IPS DF 19.7 (cell line): Measurements from ENCODE around the gene PSMC5.
"Not testable (repeated sequence)": the region's sequence is repeated elsewhere in the genome, so short reads cannot be mapped to it uniquely, and the experiment has no call there.

ENCODE experiments used
- DNase-seq: peaks from one replicate; pipeline ENCODE4 v3.0.0-alpha.2; 2013; ENCODE audit warnings: low read depth, low spot score

PSMC5 gene

DNA sequence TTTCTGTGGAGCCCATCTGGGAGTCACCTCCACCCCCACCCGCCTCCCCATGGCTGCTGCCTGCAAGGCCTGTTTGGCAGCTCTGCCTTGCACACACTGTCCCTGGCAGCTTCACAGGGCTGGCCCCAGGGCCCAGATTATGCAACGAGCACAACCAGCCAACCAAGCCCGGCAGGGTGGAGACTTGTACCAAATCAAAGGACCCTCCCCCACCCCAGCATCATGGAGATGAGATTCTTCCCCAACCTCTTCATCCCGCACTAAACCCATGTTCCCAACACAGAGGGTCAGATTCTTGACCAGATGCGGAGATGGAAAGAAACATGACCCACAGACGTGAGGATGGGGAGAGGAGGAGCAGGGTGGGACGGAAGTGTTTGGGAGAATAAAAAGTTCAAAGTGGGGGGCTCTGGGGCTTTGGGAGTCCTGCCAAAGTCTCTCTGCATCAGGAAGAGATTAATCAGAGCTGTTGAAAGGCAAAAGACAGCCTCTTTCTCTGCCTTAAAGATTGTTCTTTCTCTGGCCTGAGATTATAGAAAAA is 11.5 kb downstream of the PSMC5 start:
- DNase-seq = no peak

DNA sequence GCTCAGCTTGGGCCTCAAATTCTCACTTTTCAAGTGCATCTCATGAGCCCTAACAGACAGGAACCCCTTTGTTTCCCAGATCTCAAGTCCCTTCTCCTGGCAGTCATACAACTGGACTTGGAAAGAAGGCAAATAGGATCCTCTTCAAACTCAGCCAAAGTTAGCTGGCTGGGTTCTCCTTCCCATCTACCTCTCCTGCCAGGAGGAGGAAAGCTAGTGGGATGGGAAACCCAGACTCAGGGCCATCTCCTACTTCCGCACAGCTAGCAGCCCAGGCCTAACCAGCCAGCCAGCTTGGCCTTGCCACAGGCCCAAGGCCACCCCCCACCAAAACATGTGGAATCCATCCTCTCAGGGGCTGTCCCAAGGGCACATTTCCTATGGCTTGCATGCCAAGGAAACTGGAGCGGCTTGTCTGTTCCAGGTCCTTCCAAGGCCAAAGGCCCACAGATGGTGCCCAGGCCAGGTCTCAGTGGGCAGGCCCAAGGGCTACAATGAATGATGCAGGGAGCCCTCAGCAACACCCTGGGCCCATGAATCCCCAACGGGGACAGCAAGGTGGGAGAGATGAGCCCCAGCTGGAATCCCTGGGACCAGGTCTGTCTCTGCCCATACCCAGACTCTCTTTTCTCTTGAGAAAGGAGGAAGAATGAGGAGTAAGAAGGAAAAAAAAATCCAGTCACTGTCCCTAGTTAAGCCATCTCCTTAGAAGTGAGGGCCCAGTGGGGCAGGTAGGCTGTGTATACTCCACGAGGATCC is 13.5 kb downstream of the PSMC5 start:
- DNase-seq = no peak

DNA sequence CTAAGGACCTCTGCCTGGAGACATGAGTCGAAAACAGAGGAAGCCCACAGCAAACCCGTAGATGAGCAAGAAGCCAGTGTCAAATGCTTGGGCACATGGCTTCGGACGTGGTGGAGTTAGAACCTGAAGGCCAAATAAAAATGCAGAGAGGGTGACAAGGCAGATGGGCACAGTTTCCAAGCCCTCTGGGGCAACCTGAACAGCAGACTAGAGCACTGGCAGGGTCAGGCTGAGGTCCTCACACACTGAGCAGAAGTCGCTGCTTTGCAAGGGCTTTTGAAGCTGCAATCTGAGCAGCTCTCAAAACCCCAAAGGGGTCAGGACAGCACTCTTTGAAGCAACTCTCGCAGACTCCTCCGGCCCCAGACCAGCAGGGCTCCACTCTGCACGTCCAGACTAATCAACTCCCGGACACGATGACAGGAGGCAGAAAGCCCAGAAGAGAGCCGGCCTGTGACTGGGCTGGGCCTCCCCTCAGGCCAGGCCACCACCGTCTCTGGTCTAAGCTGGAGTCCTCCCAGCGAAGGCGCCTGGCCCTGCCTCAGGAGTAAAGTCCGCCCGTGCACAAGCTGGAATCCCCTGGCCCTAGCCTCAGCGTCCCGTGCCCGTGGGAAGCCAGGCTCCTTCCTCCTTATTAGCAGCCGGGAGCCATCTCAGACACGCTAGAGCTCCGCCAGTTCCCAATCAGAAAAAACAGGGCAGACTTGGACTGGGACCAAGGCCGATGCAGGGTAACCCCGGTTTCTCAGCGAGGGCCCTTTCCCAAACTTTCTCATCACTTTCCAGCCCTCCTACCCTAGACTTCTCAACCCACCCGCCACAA is 14.3 kb downstream of the PSMC5 start:
- DNase-seq = no peak

DNA sequence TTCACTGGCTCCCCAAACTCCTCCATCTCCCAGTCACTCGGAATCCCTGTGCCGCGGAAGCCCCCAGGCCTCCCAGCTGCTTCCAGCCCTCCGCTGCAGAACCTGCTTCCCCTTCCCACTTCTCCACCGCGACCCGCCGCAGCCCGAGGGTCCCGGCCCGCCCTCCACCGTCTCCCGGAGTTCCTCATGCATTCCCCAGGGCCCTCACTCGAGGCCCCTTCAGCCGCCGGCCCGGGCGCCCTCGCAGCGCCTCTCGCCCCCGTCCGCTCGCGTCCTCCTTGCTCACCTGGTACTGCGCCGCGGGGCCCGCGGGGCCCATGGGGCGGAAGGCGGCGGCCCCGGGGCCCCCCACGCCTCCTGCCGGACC is 14.9 kb downstream of the PSMC5 start:
- no peak for DNase-seq

DNA sequence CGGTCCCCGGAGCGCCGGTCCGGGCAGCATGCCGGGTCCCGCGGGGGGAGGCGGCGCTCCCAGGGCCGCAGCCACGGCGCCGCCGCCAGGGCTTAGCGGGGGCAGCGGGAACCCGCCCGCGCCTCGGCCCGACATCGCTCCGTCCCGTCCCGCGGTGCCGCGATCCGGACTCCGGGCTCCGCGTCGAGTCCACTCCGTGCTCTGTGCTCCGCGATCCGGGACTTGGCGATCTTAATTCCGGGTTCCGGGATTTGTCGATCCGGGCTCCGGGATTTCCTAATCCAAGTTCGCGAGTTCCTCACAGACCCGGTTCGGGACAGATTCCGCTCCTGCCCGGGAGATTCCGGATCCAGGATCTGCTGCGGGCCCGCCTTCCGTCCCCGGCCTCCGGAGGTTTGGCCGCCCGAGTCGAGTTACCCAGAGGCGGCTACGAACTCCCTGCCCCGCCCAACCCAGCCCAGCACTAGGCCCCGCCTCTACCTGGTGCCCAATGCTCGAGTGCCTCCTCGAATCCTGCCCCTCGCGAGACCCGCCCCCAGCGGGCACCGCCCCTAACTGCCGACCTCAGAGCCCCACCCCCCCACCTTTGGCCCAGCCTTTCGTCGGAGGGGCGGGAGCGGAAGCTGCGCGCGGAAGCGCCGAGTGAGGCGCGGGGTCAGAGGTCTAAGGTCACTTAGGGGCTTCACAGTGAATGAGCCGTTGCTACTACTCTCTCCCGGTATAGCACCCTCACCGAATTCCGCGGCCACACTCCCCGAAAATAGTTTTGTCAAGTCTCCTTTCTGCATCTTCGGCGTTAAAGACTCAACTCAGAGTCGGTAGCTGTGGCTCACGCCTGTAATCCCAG is 15.5 kb downstream of the PSMC5 start, which contains the start of gene SMARCD2:
Gene SMARCD2, minus strand, starts transcription at position 146 of the 847 bp plus-strand sequence. Its CDS starts 11 bp downstream, at position 135.
- peak; percentile 94 for DNase-seq

DNA sequence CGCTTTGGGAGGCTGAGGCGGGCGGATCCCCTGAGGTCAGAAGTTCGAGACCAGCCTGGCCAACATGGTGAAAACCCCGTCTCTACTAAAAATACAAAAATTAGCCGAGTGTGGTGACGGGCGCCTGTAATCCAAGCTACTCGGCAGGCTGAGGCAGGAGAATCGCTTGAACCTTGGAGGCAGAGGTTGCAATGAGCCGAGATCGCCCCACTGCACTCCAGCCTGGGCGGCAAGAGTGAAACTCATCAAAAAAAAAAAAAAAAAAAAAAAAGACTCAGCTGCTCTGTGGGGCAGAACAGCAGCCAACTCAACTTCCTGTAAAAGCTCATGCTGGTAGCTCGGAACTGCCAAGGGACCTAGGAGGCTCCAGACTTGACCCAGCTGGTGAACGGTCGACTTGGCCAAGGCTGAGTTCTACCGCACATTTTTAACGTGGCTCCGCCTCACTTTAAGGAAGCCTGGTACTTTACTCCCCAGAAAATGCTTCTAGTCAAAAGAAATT is 16.2 kb downstream of the PSMC5 start:
- DNase-seq = not testable (repeated sequence)

DNA sequence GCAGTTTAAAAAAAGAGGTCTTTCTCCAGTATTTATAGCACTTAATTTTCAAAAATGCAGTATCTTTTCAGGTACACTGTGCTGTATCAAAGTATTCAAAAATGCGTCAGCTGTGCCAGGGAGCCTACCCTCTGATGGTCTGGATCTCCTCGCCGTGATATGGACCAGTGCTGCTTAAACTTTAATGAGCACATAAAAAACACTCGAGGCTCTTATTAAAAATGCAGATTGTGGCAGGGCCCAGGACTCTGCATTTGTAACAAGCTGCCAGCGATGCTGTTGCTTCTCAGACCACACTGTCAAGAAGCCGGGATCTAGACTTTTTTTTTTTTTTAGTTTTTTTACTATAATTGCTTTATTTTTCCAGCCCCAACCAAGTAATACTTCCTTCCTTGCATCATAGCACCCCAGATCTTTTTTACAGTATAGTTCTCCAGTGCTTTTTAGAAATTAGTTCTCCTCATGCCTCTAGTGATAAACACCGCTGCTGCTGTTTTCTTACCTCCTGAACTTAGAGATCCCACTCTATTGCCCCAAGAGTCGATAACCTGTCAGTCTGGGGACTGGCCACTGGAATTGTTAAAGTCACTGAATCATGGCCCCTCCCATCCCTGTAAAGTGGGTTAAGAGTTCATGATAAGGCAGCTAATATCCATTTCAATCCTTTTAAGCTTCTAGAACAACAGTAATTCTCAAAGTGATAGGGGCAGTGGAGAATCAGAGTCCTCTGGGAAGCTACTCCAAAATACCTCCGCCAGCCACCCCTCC is 16.9 kb downstream of the PSMC5 start:
- no peak for DNase-seq

DNA sequence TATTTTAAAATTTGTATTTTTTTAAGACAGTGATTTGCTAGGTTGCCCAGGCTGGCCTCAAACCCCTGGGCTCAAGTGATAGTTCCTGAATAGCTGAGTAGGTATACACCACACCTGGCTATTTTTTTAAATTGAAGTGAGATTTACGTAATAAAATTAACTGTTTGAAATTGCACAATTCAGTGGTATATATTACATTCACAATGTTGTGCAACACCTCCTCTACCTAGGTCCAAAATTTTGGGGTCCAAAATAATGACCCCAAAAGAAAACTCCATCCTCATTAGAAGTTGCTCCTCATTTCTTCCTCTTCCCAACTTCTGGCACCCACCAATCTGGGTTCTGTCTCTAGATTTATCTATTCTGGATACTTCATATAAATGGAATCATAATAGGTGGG is 18.3 kb downstream of the PSMC5 start:
- no peak for DNase-seq

DNA sequence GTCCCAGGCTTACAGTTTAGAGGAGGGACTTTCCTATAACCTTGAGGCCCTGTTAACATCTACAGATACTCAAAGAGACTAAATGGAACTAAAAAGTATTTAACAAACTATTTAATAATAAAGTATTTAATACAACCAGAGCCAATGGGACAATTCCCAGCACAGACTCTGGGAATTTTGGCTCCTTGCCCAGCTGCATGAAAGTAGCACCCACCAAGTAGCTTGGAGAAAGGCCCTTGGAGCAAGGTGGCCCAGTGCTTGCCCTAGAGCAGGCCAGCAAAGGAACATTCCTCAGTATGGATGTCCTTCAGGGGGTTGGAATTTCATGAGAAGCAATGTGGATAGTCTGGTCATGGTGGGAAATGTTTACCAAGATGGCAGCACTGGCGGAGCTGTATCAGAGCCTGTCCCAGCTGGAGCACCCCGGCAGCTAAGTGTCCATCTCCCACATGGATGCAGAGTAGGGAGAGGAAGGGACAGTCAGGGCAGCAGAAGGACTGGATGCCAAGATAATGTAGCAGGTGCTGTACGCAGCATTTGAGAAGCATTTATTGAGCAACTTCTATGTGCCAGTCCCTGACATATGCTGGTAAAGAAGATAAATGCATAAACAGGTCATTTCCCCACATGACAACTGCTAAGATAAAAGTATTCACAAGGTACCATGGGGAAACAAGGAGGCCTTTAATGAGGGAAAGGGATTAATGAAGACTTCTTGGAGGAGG is 20.5 kb downstream of the PSMC5 start:
- no peak for DNase-seq

DNA sequence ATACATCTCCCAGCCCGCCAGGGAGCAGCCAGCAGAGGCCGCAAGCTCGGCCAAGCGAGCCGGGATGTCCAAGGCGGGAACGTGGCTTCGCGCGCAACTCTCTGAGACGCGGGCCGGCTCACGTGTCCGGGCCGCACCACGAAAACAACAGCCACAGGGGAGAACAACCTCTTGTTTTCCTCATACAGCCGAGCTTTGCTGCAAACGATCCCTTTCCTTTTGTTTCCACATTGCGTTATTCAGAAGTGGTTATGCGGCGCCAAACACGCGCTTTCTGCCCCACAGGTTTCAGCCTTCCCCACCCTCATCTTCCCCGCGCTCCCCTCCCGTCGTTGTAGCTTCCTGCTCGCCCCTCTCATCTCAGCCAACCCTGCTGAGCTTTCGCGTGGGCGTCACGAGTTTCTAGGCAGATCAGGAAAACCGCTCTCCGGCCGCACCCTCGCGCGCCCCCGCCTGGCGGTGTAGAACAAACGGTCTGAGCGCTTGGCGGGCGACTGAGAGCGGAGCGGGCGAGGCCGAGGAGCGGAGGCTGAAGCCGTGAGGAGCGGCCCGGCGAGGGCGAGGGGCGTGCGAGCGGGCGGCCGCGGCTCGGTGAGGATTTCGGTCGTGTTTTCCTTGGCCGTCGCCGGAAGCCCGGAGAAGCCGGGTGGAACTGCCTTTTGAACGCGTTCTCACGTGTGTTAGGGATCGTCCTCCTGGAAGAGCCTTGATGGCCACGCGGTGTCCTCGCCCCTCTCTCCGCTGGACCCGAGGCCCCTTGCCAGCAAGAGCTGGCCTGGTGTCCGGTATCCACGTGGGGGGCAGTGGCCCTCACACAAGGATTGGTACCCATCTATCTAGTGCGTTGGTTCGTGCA is 21.8 kb downstream of the PSMC5 start:
- DNase-seq = peak; percentile 76

DNA sequence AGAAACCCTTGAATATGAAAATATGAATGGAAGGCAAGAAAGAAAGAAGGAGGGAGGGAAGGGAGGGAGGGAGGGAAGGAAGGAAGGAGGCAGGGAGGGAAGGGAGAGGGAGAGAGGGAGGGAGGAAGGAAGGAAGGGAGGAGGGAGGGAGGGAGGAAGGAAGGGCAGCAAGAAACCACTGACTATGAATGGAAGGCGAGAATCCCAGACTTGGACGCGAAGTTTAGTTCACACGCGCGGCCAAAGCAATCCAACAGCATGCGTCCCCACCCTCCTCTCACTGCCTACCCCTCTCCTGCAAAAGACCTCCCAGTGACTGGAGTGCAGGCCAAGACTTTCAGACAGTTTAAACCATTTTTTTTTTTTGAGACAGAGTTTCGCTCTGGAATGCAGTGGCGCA is 23.2 kb downstream of the PSMC5 start:
- no peak for DNase-seq

DNA sequence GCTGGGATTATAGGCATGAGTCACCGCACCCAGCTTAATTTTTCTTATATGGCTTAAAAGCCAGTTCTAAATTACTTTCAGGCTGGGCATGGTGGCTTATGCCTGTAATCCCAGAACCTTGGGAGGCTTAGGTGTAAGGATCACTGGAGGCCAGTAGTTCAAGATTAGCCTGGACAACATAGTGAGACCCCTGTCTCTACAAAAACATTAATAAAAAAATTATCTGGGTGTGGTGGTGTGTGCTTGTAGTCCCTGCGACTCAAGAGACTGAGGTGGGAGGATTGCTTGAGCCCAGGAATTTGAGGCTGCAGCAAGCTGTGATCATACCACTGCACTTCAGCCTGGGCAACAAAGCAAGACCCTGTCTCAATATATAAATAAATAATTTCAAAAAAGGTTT is 26.0 kb downstream of the PSMC5 start:
- no peak for DNase-seq

DNA sequence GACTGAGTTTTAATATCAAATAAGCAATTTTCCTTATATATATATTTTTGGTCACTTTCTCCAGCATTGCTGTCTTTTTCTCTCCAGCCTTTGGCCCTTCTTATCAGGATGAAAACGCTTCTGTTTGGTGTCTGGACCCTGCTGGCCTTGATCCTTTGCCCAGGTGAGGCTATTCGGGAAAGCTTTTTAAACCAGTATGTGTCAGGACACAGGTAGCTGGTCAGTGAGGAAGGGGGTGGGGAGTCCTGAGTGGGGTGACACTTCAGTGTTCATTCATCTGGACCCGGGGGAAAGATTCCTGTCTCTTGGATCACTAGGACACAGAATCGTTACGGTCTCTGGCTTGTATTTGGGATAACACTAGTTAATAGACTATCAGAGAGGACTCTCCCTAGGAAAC is 27.5 kb downstream of the PSMC5 start:
- DNase-seq = no peak

DNA sequence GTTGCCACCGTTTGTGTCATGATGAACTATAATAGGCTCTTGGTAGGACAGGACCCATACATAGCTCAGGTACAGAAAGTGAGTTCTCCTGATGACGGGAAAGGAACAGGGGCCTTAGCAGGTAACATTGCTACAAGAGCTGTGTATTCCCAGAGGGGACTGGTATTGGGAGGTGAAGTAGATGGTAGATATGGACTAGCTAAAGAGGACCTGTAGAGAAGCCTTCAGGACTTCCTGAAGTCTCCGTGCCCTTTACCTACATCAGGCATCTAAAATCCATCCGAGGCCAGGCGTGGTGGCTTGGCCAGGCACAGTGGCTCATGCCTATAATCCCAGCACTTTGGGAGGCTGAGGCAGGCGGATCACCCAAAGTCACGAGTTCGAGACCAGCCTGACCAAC is 28.0 kb downstream of the PSMC5 start:
- no peak for DNase-seq

DNA sequence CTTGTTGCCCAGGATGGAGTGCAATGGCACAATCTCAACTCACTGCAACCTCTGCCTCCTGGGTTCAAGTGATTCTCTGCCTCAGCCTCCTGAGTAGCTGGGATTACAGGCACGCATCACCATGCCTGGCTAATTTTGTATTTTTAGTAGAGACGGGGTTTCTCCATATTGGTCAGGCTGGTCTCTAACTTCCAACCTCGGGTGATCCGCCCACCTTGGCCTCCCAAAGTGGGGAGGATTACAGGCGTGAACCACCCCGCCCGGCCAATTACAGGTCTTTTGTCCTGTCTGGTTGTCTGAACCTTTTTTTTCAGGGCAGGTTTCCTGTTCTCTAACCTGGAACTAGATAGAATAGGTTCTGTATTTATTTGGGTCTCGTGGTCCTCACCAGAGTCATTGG is 29.2 kb downstream of the PSMC5 start:
- DNase-seq = not testable (repeated sequence)

DNA sequence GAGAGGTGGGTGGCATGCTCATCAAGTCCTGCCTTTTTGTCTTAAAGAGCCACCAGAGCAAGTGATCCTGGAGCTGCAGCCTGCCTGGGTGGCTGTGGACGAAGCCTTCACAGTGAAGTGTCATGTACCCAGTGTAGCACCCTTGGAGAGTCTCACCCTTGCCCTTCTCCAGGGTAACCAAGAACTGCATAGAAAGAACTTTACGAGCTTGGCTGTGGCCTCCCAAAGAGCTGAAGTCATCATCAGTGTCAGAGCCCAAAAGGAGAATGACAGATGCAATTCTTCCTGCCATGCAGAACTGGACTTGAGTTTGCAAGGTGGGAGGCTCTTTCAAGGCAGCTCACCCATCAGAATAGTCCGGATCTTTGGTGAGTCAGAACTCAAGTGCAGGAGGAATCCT is 32.0 kb downstream of the PSMC5 start:
- DNase-seq = no peak

DNA sequence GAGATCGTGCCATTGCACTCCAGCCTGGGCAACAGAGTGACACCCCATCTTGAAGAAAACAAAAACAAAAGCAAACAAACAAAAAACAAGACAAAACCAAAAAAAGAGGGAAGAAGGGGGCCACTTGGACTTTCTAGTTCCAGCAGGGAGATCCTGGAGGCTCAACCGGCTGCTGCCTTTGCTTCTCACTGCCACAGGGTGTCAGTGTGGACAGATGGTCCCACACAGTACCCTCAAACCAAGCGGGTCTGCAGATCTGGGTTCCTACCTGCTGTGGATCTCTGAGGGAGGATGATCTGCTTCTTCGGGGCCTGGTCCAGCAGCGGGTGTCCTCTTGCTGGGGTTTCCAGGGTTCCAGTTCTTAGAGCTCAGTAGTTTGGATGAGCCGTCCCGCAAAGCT is 39.4 kb downstream of the PSMC5 start:
- not testable (repeated sequence) for DNase-seq

DNA sequence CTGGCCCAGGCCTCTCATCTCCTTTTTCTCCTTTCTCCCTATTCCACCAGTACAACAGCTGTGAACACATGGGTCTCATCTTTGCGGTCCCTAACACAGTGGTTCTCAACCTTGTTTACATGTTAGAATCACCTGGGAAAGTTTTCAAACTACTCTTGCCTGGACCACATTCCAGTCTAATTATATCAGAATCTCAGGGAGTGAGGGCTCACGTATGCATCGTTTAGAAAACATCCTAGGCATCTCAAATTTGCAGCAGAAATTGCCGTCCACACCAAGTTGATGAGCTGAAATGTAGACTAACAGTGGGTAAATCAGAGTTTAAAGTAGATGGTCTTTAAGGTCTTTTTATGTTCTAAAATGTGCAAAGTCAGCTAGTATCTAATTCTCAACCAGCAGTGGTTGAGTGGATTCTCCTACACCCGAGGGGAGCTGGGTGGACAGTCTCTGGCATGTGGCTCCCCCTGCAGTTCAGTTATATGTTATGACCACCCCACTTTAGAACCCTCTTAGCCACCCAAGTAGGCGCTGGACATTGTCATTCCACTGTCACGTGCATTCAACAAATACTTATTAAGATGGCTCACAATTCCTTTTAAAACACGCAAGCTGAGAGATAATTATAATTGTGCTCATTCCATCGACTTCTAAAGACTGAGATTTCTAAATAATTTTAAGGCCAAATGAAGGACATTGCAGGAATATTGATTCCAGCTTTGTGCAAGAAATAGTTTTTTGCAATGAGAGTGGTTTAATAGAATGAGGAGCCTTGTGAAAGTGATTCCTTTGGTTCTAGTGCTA is 42.5 kb downstream of the PSMC5 start:
- not testable (repeated sequence) for DNase-seq
